Osteocyte (in vitro differentiated cells): Measurements from ENCODE around the gene ZNF511. TPM values are rescaled to one million over a fixed set of nuclear protein-coding genes. Genes with fewer than 3 reads are reported as not detected.

Source experiments
- DNase-seq: peaks from one replicate; pipeline ENCODE4 v3.0.0; 2021; ENCODE audit warnings: mixed read lengths; ENCODE audit not compliant: unreplicated experiment; ENCODE audit errors: extremely low spot score
- H3K27ac Mint-ChIP-seq: one replicate; pipeline ENCODE4 v1.8.0; 2021; ENCODE audit warnings: mild to moderate bottlenecking, mixed read lengths; ENCODE audit not compliant: unreplicated experiment
- H3K27me3 Mint-ChIP-seq: one replicate; pipeline ENCODE4 v1.8.0; 2021; ENCODE audit warnings: mixed read lengths; ENCODE audit not compliant: unreplicated experiment
- H3K36me3 Mint-ChIP-seq: one replicate; pipeline ENCODE4 v1.8.0; 2021; ENCODE audit warnings: mixed read lengths; ENCODE audit not compliant: unreplicated experiment
- H3K4me1 Mint-ChIP-seq: one replicate; pipeline ENCODE4 v1.8.0; 2021; ENCODE audit warnings: mixed read lengths; ENCODE audit not compliant: unreplicated experiment
- H3K4me3 Mint-ChIP-seq: one replicate; pipeline ENCODE4 v1.8.0; 2021; ENCODE audit warnings: mild to moderate bottlenecking, moderate library complexity, mixed read lengths; ENCODE audit not compliant: unreplicated experiment
- H3K9me3 Mint-ChIP-seq: one replicate; pipeline ENCODE4 v1.8.0; 2021; ENCODE audit warnings: mixed read lengths; ENCODE audit not compliant: unreplicated experiment
- CTCF ChIP-seq: fragments of 200-600 bp; sonication (generic); IDR thresholded peaks from 2 replicates; pipeline ENCODE4 v1.5.0; 2021; ENCODE audit warnings: antibody characterized with exemption, mild to moderate bottlenecking, moderate library complexity
- total RNA-seq: library from RNA; stranded (reverse); gene quantifications from 2 replicates; pipeline ENCODE4 v1.2.1, GENCODE V29; 2021

Gene ZNF511
- total RNA-seq, 1 donor from 2014 or later, result 39.1 TPM

GRCh38 chr10:133361773-133362441 is 53.2 kb downstream of the ZNF511 start:
- Mint-ChIP-seq H3K4me3 (no peak overlapping the region), H3K36me3 (peaks cover 15% of the 10 kb centered on the region), H3K27ac (no peak overlapping the region), H3K27me3 (no peaks in the 10 kb centered on the region), H3K9me3 (no peaks in the 10 kb centered on the region), H3K4me1 (no peaks in the 10 kb centered on the region)
- no peak for DNase-seq
- no peak for TF ChIP-seq CTCF

Other genes starting within 250 kb of the ZNF511 start
- not detected in 2 replicates for gene ADGRA1, start 221.0 kb upstream of the ZNF511 start, total RNA-seq
- gene KNDC1, start 148.7 kb upstream of the ZNF511 start, total RNA-seq, result not detected in 2 replicates
- not detected in 2 replicates for gene UTF1, start 78.7 kb upstream of the ZNF511 start, total RNA-seq
- gene VENTX, start 71.1 kb upstream of the ZNF511 start, total RNA-seq, result not detected in 2 replicates
- gene ADAM8, start 32.0 kb upstream of the ZNF511 start, total RNA-seq, result 2.9 and 6.0 TPM in 2 replicates
- gene TUBGCP2, start within 50 bp of the ZNF511 start, total RNA-seq, result 67.2 and 75.2 TPM in 2 replicates
- gene CALY, start 28.0 kb downstream of the ZNF511 start, total RNA-seq, result 3.5 TPM in 2 replicates
- not detected in 2 replicates for gene PRAP1, start 38.5 kb downstream of the ZNF511 start, total RNA-seq
- 20.5 and 24.0 TPM in 2 replicates for gene FUOM, start 49.1 kb downstream of the ZNF511 start, total RNA-seq
- gene ECHS1, start 64.4 kb downstream of the ZNF511 start, total RNA-seq, result 62.9 and 65.1 TPM in 2 replicates
- 6.5 and 8.7 TPM in 2 replicates for gene PAOX, start 70.3 kb downstream of the ZNF511 start, total RNA-seq
- 57.3 and 65.2 TPM in 2 replicates for gene MTG1, start 85.2 kb downstream of the ZNF511 start, total RNA-seq
- 2.2 and 2.7 TPM in 2 replicates for gene SPRN, start 115.7 kb downstream of the ZNF511 start, total RNA-seq
- 3.2 and 4.8 TPM in 2 replicates for gene SCART1, start 145.0 kb downstream of the ZNF511 start, total RNA-seq
- 2.2 and 3.1 TPM in 2 replicates for gene CYP2E1, start 218.4 kb downstream of the ZNF511 start, total RNA-seq